Myocyte (in vitro differentiated cells): ENCODE data around the gene KRTAP12-2. TPM values are rescaled to one million over a fixed set of nuclear protein-coding genes. Genes with fewer than 3 reads are reported as not detected.
A peak's percentile ranks its signal among the peaks of the same experiment; 100 is the strongest.
"Not testable (repeated sequence)": the region's sequence is repeated elsewhere in the genome, so short reads cannot be mapped to it uniquely, and the experiment has no call there.

Experiments
- DNase-seq: peaks from one replicate; pipeline ENCODE4 v3.0.0-alpha.2; 2012; ENCODE audit warnings: low read depth
- total RNA-seq: library from RNA; depleted of rRNA; stranded (reverse); fragments of >200 nt; gene quantifications from 2 replicates; pipeline ENCODE4 v1.2.3, GENCODE V29; 2014

Gene KRTAP12-2
- total RNA-seq, 1 donor from 2014 or later: not detected

- no peak for DNase-seq
These were observed 36.4 kb upstream of the KRTAP12-2 start for GRCh38 chr21:44702973-44703730.

DNA sequence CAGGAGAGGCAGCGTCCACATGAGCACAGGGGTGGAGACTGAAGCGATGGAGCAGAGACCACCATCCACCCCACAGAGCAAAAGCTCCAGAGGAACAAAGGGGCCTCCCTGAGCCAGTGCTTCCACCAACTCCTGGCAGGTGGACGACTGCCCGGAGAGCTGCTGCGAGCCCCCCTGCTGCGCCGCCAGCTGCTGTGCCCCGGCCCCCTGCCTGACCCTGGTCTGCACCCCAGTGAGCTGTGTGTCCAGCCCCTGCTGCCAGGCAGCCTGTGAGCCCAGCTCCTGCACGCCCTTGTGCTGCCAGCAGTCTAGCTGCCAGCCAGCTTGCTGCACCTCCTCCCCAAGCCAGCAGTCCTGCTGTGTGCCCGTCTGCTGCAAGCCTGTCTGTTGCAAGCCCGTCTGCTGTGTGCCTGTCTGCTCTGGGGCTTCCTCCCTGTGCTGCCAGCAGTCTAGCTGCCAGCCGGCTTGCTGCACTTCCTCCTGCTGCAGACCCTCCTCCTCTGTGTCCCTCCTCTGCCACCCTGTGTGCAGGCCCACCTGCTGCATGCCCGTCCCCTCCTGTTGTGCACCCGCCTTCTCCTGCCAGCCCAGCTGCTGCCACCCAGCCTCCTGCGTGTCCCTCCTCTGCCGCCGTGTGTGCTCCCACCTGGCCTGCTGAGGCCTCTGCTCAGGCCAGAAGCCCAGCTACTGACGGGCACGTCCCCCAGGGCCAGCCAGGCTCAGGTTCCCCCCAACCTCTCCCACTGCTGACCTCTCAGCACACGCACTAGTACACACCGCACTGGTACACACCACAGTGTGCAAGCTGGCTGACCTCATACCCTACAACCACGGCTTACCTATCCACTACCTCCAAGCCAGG, 35.6 kb upstream of the KRTAP12-2 start:
- DNase-seq: no peak

DNA sequence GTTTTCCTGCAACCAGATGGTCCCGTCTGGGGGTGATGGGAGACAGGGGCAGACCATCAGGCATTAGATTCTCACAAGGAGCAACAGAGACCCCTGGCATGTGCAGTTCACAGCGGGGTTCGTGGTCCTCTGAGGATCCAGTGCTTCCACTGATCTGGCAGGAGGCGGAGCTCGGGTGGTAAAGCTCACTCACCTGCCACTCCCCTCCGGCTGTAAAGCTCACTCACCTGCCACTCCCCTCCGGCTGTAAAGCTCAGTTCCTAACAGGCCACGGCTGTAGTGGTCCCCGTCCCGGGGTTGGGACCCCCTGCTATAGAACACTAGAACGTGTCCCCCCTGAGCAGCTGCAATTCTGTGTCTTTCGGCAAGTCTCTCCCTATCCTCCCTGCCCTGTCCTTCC, 34.8 kb upstream of the KRTAP12-2 start:
- no peak for DNase-seq

- DNase-seq: no peak
These were observed 34.3 kb upstream of the KRTAP12-2 start for GRCh38 chr21:44701023-44701400.

- DNase-seq: no peak
These were observed 33.6 kb upstream of the KRTAP12-2 start for GRCh38 chr21:44700101-44701022.

DNA sequence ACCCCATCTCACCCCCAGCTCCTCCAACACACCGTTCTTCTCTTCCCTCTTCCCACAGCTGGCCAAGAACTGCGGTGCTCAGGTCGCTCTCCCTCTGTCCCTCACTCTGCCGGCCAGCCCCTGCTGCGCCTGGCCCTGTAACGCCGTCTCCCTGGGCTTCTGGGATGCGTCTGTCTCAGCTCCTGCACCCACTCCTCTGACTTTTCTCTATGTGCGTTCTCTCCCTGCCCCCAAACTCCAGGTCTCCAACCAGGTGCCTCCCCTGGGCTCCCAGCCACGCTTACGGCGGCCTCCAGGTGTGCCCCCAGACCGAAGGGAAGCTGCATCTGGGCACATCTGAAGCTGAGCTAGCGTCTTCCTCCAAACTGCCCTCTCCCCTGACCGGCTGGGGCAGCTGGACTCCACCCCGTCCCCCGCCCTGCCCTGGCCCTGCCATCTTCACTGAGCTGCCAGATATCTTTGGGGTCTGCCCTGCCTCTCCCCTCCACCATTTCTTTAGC, 32.8 kb upstream of the KRTAP12-2 start:
- DNase-seq: no peak

DNA sequence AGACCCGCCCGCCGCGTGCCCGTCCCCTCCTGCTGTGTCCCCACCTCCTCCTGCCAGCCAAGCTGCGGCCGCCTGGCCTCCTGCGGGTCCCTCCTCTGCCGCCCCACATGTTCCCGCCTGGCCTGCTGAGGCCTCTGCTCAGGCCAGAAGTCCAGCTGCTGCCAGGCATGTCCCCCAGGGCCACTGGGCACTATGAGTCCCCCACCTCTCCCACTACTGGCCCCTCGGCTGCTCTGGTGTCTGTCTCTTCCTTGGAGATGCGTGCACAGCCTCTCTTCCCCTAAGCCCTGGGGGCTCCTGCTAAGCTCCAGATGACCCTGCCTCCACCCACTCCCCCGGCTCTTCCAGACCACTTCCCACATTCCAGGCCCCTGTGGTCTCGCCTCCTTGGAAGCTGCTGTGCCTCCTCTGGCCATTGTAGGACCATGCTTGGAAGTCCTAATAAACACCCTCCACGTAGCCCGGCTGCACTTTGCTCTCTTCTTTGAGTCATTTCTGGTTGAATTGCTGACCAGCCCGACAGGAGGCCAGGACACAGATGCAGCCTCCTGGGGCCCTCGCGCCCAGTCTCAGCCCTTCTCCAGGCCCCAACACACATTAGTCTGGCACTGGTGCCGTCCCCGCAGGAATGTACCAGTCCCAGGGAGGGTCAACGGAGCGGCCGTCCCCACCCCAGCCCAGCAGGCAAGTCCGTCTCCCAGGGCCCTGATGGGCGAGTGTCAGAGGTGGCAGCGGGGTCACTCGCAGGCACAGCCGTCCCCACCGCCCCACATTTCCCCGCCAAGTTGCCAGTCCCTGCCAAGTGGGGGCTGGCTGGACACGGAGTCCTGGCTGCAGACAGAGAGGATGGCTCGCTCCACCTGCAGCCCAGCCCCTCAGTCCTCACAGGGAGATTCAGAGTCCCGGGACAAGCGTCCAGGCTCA, 31.3 kb upstream of the KRTAP12-2 start:
- DNase-seq: peak; percentile 74

DNA sequence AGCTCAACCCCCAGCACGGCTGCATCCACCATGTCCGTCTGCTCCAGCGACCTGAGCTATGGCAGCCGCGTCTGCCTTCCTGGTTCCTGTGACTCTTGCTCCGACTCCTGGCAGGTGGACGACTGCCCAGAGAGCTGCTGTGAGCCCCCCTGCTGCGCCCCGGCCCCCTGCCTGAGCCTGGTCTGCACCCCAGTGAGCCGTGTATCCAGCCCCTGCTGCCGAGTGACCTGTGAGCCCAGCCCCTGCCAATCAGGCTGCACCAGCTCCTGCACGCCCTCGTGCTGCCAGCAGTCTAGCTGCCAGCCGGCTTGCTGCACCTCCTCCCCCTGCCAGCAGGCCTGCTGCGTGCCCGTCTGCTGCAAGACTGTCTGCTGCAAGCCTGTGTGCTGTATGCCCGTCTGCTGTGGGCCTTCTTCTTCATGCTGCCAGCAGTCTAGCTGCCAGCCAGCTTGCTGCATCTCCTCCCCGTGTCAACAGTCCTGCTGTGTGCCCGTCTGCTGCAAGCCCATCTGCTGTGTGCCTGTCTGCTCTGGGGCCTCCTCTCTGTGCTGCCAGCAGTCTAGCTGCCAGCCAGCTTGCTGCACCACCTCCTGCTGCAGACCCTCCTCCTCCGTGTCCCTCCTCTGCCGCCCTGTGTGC, 30.6 kb upstream of the KRTAP12-2 start, which contains the start of gene KRTAP10-12:
Gene KRTAP10-12 (plus strand): TSS at position 1 of the 639 bp plus-strand sequence. CDS start 30 bp downstream, at position 31.
- DNase-seq: not testable (repeated sequence)

DNA sequence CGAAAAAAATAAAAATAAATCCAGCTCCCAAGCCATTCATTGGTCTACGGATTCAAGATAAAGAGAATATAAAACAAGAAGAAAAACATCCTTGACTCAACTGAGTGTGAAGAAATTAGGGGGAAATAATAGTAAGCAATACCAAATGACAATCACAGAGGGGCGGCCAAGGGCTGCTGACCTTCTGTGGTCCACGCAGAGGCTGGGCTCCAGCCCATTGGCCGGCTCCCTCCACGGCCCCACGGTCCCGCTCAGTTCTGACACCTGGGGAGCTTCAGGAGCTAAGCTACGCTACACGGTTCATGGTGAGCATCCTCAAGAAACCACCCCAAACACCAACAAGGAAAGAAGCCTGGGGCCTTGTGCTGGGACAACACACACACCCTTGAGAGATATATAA, 29.8 kb upstream of the KRTAP12-2 start:
- no peak for DNase-seq

DNA sequence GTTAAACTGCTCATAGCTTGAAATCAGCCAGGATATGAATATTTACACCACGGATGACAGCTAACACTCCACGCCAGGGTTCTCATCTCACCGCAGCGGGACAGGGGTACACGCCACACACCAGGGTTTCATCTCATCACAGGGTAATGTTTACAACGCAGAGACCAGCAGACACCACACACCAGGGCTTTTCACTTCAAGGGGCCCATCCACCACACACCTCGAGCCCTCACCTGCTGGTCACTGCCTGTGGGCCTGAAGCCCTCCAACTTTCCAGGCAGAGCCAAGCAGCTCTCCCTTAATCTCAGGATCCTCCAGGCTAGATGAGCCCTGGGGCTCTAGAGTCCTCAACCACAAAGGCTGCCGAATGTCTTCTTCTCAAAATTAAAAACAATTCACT, 28.9 kb upstream of the KRTAP12-2 start:
- no peak for DNase-seq

DNA sequence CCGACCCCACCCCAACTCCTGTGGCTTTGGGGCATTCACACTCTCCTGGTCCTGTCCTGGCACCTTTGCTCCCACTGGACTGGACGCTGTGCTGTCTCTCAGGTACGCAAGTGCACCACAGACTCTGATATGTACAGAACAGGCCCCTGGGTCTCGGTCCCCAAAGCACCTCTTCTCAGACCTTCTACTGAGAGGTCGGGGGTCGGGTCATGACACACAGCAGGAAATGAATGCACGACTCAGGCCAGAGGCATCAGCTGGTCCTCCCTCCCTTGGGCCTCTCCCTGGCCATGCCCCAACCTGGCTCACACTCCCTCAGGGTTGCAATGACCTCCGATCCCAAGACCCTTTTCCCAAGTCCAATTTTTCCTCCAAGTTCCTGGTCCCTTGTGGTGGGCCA, 28.5 kb upstream of the KRTAP12-2 start:
- DNase-seq: no peak

GRCh38 chr21:44694776-44695175, 28.0 kb upstream of the KRTAP12-2 start:
- no peak for DNase-seq

DNA sequence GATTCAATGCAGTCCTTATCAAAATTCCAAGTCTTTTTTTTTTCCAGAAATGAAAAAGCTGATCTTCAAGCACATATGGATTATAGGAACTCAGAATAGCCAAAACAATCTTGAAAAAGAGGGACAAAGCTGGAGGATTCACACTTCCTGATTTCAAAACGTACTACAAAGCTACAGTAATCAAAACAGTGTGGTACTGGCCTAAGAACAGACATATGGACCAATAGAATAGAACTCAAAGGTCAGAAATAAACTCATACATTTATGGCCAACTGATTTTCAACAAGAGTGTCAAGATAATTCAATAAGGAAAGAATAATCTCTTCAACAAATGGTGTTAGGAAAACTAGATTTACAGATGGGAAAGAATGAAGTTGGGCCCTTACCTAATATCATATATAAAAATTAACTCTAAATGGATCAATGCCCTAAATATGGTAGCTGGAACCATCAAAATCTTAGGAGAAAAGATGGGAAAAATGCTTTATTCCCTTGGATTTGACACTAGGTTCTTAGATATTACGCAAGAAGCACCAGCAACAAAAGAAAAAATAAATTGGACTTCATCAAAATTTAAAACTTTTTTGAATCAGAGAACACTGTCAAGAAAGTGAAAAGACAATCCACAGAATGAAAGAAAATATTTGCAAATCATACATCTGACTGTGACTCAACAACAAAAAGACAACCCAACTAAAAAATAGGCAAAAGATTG, 26.2 kb upstream of the KRTAP12-2 start:
- DNase-seq: no peak

DNA sequence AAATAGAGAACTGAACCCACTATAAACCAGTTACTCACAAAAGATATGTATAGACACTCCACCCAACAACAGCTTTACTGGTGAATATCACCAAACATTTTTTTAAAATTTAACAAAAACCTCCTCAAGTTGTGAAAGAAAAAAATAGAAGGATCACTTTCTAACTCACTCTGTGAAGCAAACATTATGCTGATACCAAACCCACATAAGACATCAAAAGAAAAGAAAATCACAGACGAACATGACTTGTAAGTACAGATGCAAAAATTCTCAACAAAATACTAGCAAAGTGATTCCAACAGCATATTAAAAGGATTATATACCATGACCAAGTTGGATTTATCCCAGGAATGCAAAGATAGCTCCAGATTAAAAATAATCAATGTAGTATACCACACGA, 25.0 kb upstream of the KRTAP12-2 start:
- DNase-seq: no peak

DNA sequence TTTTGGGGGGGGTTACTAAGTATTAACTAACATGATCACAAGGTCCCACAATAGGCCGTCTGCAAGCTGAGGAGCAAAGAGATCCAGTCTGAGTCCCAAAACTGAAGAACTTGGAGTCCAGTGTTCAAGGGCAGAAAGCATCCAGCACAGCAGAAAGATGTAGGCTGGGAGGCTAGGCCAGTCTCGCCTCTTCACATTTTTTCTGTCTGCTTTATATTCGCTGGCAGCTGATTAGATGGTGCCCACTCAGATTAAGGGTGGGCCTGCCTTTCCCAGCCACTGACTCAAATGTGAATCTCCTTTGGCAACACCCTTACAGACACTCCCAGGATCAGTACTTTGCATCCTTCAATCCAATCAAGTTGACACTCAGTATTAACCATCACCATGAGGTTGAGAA, 23.0 kb upstream of the KRTAP12-2 start:
- not testable (repeated sequence) for DNase-seq

DNA sequence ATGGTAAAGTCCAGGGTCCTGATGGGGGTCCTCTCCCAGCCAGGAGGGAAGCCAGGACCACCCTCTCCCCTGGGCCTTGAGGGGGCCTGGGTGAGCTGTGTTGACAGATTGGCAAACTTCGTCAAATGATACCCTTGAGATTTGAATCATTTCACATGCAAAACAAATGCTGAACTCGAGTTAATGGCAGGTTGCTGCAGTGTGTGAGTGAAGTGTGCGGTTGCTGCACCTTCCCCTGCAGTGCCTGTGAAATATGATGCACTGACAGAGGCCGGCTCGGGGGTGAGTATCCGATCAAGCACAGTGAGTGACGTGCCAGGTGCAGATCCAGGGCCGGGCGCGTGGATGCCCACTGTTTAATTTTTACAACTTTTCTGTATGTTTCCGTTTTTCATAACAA, 20.9 kb upstream of the KRTAP12-2 start:
- peak; percentile 48 for DNase-seq

DNA sequence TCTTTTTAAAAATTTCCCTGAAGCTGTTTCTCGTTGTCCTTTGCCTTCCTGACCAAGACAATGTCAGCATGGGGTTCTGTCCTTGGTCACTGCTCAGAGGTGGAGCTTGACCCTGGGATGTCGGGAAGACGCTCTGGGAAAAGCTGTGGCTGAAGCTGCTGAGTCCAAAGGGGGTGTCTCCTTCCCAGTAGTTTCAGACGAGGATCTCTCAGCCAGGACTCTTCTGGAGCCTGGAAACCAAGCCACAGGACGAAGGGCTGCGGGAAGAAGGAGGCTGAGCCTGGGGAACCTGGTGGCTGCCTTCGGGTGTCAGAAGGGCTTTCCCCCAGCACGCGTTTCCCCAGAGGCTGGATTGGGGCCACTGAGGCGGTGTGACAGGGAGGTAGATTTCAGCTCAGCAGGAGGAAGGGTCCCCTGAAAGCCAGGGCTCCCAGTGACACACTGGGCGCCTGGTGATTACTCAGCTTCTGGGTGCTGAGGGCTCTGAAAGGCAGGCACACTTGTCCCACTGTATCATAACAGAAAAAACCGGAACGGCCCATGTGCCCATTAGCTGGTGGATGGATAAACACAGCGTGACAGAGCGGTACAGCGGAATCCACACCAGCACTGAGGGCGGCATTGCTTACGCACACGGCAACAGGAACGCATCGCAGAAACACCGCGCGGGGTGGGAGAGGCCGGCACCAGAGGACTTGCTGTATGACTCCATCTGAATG, 20.3 kb upstream of the KRTAP12-2 start:
- no peak for DNase-seq
